ENCODE measurements around the gene MTX2.

Gene MTX2

DNA sequence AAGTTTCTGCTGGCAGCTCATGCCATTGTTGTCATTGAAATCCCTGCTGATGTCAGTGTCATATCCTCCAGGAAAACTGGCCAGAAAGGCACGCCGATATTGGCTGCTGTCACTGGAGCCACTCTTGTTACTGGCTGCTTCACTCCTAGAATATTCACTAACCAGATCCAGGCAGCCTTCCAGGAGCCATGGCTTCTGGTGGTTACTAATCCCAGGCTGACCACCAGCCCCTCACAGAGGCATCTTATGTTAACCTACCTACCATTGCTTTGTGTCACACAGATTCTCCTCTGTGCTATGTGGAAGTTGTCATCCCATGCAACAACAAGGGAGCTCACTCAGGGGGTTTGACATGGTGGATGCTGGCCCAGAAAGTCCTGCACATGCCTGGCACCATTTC is 27.0 kb upstream of the MTX2 start:
- H3K4me3 ChIP-seq (ENCODE audit: low read depth, low read length): no peak overlapping the region
- TF ChIP-seq, protein P1, sequence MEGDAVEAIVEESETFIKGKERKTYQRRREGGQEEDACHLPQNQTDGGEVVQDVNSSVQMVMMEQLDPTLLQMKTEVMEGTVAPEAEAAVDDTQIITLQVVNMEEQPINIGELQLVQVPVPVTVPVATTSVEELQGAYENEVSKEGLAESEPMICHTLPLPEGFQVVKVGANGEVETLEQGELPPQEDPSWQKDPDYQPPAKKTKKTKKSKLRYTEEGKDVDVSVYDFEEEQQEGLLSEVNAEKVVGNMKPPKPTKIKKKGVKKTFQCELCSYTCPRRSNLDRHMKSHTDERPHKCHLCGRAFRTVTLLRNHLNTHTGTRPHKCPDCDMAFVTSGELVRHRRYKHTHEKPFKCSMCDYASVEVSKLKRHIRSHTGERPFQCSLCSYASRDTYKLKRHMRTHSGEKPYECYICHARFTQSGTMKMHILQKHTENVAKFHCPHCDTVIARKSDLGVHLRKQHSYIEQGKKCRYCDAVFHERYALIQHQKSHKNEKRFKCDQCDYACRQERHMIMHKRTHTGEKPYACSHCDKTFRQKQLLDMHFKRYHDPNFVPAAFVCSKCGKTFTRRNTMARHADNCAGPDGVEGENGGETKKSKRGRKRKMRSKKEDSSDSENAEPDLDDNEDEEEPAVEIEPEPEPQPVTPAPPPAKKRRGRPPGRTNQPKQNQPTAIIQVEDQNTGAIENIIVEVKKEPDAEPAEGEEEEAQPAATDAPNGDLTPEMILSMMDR (IDR thresholded peaks at IDR 0.05; ENCODE audit: borderline replicate concordance, insufficient read depth, low read depth, low read length): no peak

DNA sequence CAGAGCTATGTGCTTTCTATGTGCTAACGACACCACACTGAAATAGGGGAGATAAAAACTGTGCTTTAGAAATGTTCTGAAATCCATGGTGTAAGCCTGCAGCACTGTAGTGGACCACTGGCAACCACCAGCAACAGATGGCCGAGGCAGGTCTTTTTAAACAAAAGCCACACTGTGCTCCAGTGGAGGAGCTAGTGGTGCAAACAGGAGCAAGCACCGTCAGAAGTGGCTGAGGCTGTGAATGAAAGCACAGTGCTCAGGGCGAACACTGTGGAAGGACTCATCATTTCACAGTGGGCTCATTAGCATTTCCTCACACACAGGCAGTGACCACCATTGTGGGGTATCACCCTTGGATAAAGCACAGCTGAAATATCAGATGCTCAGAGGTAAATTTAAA is 22.9 kb upstream of the MTX2 start:
- no peak overlapping the region for H3K4me3 ChIP-seq (ENCODE audit: low read depth, low read length)
- TF ChIP-seq, protein P1 (IDR thresholded peaks at IDR 0.05; ENCODE audit: borderline replicate concordance, insufficient read depth, low read depth, low read length): no peak

DNA sequence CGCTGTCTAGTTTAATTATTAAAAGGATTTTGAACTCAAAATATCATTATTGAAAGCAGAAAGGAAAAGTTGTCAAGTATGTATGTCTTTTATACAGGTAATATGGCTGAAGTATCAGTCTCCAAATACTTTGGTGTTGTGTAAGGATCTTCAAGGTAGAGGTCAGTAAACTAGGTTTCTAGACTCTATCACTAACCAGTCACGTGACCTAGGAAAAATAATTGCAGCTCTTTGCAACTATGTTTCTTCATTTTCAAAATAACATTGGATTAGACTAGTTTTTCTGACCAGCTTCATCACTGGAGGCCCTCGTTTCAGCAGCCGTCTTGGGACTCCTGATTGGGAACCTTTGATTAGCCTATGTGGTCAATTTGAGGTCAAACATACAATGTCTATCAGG is 21.4 kb upstream of the MTX2 start:
- TF ChIP-seq, protein P1 (IDR thresholded peaks at IDR 0.05; ENCODE audit: borderline replicate concordance, insufficient read depth, low read depth, low read length): no peak

DNA sequence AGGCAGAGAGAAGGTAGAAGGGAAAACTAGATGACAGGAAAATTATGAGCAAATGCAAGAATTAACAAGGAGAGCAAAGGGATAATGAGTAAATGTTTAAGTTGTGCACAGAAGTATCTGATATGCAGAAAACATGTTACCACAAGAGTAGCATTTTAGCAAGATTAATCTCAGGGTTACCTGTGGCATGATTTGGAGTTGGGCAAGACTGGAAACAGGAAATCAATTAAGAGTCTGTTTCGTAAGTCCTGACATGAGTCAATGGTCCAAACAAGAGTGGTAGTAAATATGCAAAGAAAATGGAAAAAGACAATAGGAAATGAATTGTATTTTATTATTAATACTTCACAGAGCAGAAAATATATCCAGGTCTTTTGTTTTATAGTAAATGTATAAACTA is 17.3 kb upstream of the MTX2 start:
- no peak overlapping the region for H3K4me3 ChIP-seq (ENCODE audit: low read depth, low read length)
- TF ChIP-seq, protein P1 (IDR thresholded peaks at IDR 0.05; ENCODE audit: borderline replicate concordance, insufficient read depth, low read depth, low read length): no peak

More for the DNA sequence above, 21.4 kb upstream of the MTX2 start:
- no peak overlapping the region for H3K4me3 ChIP-seq (ENCODE audit: low read depth, low read length)

DNA sequence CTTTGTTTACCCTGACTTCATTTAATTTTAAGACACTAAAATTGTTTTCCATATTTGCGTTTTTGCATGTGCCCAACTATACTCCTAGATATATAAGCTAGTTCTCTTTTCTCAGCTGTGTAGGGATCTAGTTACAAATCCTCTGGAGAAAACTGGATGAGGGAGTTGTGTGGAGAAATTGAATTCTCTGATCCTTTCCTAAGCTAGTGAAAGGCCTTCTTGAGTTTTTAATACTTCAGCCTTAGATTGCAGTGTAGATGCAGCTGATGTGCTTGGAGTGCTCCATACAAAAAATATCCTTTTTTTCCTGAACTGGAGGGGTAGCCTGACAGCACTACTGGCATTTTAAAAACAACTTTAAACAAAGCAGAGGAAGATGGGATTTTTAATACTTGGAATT is 8.6 kb upstream of the MTX2 start:
- TF ChIP-seq, protein P1 (IDR thresholded peaks at IDR 0.05; ENCODE audit: borderline replicate concordance, insufficient read depth, low read depth, low read length): no peak
- no peak overlapping the region for H3K4me3 ChIP-seq (ENCODE audit: low read depth, low read length)

DNA sequence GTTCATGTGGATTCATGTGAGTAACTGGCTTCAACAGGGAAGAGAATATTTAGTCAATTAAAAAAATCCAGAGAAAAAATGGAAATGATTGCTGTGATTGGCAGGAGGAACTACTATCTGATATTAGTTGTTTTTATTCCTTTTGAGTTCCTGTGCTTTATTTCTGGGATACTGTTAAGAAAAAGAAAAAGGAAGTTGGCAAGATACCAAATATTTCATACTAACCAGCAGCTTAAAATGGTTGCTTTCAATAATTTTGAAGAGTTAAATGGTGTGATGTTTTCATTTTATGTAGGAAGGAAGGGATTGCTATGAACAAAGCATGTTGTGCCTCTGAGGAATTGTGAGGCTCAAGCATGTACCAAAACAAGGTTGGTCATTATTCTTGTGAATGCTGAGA is 8.1 kb upstream of the MTX2 start:
- TF ChIP-seq, protein P1 (IDR thresholded peaks at IDR 0.05; ENCODE audit: borderline replicate concordance, insufficient read depth, low read depth, low read length): no peak
- H3K4me3 ChIP-seq (ENCODE audit: low read depth, low read length): no peak overlapping the region

DNA sequence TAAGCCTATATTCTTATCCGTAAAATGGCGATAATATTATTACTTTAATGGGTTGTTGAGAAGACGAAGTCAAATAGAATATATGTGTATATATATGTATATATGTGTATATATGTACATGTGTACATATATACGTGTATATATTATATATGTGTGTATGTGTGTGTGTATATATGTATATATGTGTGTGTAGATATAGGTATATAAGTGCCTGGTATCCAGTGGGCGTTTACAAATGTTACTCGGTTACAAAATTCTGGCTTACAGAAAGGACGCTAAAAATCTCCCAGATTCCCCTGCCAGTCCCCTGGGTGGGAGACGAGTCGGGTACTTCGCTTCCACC is 295 bp upstream of the MTX2 start:
- TF ChIP-seq, protein P1 (IDR thresholded peaks at IDR 0.05; ENCODE audit: borderline replicate concordance, insufficient read depth, low read depth, low read length): no peak
- H3K4me3 ChIP-seq (ENCODE audit: low read depth, low read length): peak overlapping the region; percentile 77

Data from GM12875 (cell line).